ENCODE results near the gene TBC1D13. TPM values are rescaled to one million over a fixed set of nuclear protein-coding genes. Genes with fewer than 3 reads are reported as not detected.

Gene TBC1D13
- total and polyA plus RNA-seq, 2 of the 13 experiments (the other 11 are each of a cell fraction or from before 2014, with no cell fraction given), result 17.9 to 19.7 TPM

DNA sequence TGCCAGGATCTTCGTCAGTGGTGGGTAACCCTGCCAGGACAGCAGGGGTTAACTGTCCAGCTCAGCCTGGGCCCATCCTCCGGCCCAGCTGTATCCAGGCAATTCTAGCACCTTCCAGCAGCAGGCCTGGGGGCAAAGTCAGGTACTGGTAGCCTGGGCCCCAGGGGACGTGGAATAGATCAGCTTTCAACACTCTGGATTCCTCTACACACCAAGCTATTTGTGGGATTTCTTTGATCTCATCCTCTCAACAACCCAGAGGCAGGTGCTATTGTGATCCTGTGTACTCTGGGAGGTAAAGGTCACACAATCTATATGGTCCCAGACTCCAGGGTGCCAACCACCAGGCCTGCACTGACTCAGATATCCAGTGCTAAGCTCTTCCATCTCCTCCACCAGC is 51.3 kb downstream of the TBC1D13 start (continued):
- TF ChIP-seq, protein P1, sequence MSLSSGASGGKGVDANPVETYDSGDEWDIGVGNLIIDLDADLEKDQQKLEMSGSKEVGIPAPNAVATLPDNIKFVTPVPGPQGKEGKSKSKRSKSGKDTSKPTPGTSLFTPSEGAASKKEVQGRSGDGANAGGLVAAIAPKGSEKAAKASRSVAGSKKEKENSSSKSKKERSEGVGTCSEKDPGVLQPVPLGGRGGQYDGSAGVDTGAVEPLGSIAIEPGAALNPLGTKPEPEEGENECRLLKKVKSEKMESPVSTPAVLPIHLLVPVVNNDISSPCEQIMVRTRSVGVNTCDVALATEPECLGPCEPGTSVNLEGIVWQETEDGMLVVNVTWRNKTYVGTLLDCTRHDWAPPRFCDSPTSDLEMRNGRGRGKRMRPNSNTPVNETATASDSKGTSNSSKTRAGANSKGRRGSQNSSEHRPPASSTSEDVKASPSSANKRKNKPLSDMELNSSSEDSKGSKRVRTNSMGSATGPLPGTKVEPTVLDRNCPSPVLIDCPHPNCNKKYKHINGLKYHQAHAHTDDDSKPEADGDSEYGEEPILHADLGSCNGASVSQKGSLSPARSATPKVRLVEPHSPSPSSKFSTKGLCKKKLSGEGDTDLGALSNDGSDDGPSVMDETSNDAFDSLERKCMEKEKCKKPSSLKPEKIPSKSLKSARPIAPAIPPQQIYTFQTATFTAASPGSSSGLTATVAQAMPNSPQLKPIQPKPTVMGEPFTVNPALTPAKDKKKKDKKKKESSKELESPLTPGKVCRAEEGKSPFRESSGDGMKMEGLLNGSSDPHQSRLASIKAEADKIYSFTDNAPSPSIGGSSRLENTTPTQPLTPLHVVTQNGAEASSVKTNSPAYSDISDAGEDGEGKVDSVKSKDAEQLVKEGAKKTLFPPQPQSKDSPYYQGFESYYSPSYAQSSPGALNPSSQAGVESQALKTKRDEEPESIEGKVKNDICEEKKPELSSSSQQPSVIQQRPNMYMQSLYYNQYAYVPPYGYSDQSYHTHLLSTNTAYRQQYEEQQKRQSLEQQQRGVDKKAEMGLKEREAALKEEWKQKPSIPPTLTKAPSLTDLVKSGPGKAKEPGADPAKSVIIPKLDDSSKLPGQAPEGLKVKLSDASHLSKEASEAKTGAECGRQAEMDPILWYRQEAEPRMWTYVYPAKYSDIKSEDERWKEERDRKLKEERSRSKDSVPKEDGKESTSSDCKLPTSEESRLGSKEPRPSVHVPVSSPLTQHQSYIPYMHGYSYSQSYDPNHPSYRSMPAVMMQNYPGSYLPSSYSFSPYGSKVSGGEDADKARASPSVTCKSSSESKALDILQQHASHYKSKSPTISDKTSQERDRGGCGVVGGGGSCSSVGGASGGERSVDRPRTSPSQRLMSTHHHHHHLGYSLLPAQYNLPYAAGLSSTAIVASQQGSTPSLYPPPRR (CRISPR knock-in tag; IDR thresholded peaks at IDR 0.05; ENCODE audit: borderline replicate concordance), result peak; percentile 94
- TF ChIP-seq, protein P2, sequence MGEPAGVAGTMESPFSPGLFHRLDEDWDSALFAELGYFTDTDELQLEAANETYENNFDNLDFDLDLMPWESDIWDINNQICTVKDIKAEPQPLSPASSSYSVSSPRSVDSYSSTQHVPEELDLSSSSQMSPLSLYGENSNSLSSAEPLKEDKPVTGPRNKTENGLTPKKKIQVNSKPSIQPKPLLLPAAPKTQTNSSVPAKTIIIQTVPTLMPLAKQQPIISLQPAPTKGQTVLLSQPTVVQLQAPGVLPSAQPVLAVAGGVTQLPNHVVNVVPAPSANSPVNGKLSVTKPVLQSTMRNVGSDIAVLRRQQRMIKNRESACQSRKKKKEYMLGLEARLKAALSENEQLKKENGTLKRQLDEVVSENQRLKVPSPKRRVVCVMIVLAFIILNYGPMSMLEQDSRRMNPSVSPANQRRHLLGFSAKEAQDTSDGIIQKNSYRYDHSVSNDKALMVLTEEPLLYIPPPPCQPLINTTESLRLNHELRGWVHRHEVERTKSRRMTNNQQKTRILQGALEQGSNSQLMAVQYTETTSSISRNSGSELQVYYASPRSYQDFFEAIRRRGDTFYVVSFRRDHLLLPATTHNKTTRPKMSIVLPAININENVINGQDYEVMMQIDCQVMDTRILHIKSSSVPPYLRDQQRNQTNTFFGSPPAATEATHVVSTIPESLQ (CRISPR knock-in tag; conservative IDR thresholded peaks at IDR 0.05), result no peak
- TF ChIP-seq, protein P3, sequence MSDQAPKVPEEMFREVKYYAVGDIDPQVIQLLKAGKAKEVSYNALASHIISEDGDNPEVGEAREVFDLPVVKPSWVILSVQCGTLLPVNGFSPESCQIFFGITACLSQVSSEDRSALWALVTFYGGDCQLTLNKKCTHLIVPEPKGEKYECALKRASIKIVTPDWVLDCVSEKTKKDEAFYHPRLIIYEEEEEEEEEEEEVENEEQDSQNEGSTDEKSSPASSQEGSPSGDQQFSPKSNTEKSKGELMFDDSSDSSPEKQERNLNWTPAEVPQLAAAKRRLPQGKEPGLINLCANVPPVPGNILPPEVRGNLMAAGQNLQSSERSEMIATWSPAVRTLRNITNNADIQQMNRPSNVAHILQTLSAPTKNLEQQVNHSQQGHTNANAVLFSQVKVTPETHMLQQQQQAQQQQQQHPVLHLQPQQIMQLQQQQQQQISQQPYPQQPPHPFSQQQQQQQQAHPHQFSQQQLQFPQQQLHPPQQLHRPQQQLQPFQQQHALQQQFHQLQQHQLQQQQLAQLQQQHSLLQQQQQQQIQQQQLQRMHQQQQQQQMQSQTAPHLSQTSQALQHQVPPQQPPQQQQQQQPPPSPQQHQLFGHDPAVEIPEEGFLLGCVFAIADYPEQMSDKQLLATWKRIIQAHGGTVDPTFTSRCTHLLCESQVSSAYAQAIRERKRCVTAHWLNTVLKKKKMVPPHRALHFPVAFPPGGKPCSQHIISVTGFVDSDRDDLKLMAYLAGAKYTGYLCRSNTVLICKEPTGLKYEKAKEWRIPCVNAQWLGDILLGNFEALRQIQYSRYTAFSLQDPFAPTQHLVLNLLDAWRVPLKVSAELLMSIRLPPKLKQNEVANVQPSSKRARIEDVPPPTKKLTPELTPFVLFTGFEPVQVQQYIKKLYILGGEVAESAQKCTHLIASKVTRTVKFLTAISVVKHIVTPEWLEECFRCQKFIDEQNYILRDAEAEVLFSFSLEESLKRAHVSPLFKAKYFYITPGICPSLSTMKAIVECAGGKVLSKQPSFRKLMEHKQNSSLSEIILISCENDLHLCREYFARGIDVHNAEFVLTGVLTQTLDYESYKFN (CRISPR knock-in tag; conservative IDR thresholded peaks at IDR 0.05), result peak; percentile 92
- TF ChIP-seq NR2F2 (IDR thresholded peaks at IDR 0.05; ENCODE audit: borderline replicate concordance, low read depth) (peak; percentile 94), MED8 (CRISPR knock-in tag; IDR thresholded peaks at IDR 0.05; ENCODE audit: insufficient replicate concordance) (no peak), ZNF546 (CRISPR knock-in tag; conservative IDR thresholded peaks at IDR 0.05) (no peak), DPF2 (CRISPR knock-in tag; IDR thresholded peaks at IDR 0.05; ENCODE audit: borderline replicate concordance, low read depth) (peak; percentile 69), ZNF224 (CRISPR knock-in tag; IDR thresholded peaks at IDR 0.05) (peak; percentile 68; the same call in 1 of the 2 replicates), ZNF644 (CRISPR knock-in tag; IDR thresholded peaks at IDR 0.05; ENCODE audit: low read depth) (no peak; the same call in 1 of the 2 replicates), DR1 (CRISPR knock-in tag; IDR thresholded peaks at IDR 0.05) (no peak), ZNF543 (CRISPR knock-in tag; IDR thresholded peaks at IDR 0.05) (peak; percentile 44; the same call in 1 of the 2 replicates), ZNF441 (CRISPR knock-in tag; IDR thresholded peaks at IDR 0.05; ENCODE audit: borderline replicate concordance) (0 out of 2 replicates have a peak, but pooled peaks have one; percentile 40), PAWR (CRISPR knock-in tag; IDR thresholded peaks at IDR 0.05; ENCODE audit: borderline replicate concordance) (no peak), KLF11 (CRISPR knock-in tag; IDR thresholded peaks at IDR 0.05) (0 out of 2 replicates have a peak, but pooled peaks have one; percentile 61), ZNF790 (CRISPR knock-in tag; IDR thresholded peaks at IDR 0.05; ENCODE audit: borderline replicate concordance) (peak; percentile 66; the same call in 1 of the 2 replicates), PITX1 (CRISPR knock-in tag; IDR thresholded peaks at IDR 0.05) (peak; percentile 71), KDM1A (CRISPR knock-in tag; IDR thresholded peaks at IDR 0.05) (0 out of 2 replicates have a peak, but pooled peaks have one; percentile 54), HMG20B (CRISPR knock-in tag; conservative IDR thresholded peaks at IDR 0.05) (peak; percentile 76)
- TF ChIP-seq, protein P4, sequence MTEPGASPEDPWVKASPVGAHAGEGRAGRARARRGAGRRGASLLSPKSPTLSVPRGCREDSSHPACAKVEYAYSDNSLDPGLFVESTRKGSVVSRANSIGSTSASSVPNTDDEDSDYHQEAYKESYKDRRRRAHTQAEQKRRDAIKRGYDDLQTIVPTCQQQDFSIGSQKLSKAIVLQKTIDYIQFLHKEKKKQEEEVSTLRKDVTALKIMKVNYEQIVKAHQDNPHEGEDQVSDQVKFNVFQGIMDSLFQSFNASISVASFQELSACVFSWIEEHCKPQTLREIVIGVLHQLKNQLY (CRISPR knock-in tag; IDR thresholded peaks at IDR 0.05), result 0 out of 2 replicates have a peak, but pooled peaks have one; percentile 19
